MM.1S (cell line): ENCODE measurements around the gene LBX1.

Experiments
- EZH2 ChIP-seq: fragments of 300-600 bp; sonication (generic); optimal IDR thresholded peaks from 2 replicates; pipeline ENCODE3; 2017; ENCODE audit warnings: low read depth, mild to moderate bottlenecking, antibody characterized with exemption, low read length, mixed read lengths
- EZH2phosphoT487 ChIP-seq: fragments of 300-600 bp; sonication (generic); IDR thresholded peaks from 2 replicates; pipeline ENCODE4 v1.6.1; 2018; ENCODE audit warnings: antibody characterized with exemption, low read length
- TF ChIP-seq, protein P1 (sequence below): fragments of 300-600 bp; sonication (generic); IDR thresholded peaks from 2 replicates; pipeline ENCODE4 v1.5.1; 2016; ENCODE audit warnings: antibody characterized with exemption, low read length, mixed read lengths

DNA sequence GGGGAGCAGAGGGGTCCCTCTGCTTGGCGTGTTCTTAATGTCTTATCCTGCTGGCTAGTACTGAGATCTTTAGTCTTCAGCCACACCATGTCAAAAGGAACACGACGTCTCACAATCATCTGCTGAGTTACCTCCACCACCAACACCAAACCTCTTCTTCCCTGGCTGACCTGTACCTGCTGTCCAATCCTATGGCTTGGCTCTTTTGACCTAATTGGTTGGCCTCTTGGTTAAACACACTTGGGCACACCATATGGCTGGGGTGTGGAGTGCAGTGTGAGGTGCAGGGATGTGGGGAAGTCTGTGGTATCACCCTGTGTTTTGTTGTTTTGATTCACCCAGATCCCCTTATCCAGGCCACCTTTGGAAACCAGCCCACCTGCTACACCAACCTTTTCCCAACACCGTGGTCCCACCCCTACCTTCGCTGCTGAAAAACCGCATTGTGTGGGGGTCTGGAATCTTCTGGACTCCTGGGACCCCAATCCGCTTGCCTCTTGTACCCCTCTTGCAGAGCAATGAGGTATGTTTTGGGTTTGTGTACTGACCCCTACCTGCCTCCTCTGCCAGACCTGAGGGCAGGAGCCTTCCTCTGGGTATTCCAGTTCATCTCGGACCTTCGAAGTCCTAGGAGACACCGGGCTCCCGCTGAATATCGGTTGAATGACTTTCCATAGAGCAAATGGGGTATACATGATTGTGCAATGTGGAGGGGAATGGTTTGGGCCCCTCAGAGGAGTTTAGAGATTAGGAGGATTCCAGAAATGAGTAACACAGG, 2.8 kb upstream of the LBX1 start:
- TF ChIP-seq, protein P1, sequence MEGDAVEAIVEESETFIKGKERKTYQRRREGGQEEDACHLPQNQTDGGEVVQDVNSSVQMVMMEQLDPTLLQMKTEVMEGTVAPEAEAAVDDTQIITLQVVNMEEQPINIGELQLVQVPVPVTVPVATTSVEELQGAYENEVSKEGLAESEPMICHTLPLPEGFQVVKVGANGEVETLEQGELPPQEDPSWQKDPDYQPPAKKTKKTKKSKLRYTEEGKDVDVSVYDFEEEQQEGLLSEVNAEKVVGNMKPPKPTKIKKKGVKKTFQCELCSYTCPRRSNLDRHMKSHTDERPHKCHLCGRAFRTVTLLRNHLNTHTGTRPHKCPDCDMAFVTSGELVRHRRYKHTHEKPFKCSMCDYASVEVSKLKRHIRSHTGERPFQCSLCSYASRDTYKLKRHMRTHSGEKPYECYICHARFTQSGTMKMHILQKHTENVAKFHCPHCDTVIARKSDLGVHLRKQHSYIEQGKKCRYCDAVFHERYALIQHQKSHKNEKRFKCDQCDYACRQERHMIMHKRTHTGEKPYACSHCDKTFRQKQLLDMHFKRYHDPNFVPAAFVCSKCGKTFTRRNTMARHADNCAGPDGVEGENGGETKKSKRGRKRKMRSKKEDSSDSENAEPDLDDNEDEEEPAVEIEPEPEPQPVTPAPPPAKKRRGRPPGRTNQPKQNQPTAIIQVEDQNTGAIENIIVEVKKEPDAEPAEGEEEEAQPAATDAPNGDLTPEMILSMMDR, result no peak
- TF ChIP-seq EZH2, result no peak
- TF ChIP-seq EZH2phosphoT487, result no peak
